HUES6 (cell line): ENCODE data around the gene TOMM5.

ENCODE experiments used
- H3K27ac ChIP-seq: 2 replicates; pipeline ENCODE4 v1.7.0; 2013; ENCODE audit warnings: low read depth, mild to moderate bottlenecking, low read length, inconsistent platforms
- H3K27me3 ChIP-seq: 2 replicates; pipeline ENCODE4 v1.6.1; 2013; ENCODE audit warnings: low read length; ENCODE audit not compliant: control insufficient read depth, insufficient read depth
- H3K36me3 ChIP-seq: 2 replicates; pipeline ENCODE4 v1.6.1; 2013; ENCODE audit warnings: low read length; ENCODE audit not compliant: control insufficient read depth, insufficient read depth
- H3K4me1 ChIP-seq: 2 replicates; pipeline ENCODE4 v1.6.1; 2013; ENCODE audit warnings: low read length; ENCODE audit not compliant: control insufficient read depth, insufficient read depth
- H3K4me3 ChIP-seq: 2 replicates; pipeline ENCODE4 v1.5.1; 2013; ENCODE audit warnings: low read depth, low read length
- H3K9ac ChIP-seq: one replicate; pipeline ENCODE4 v1.6.1; 2013; ENCODE audit warnings: mild to moderate bottlenecking, low read length
- H3K9me3 ChIP-seq: 2 replicates; pipeline ENCODE4 v1.6.1; 2013; ENCODE audit warnings: low read depth, low read length; ENCODE audit not compliant: control insufficient read depth, insufficient read depth

The TOMM5 gene

GRCh38 chr9:37575921-37576721 lies 16.3 kb downstream of the TOMM5 start, which contains the start of gene FBXO10:
FBXO10 (minus strand) TSS chr9:37576380; CDS start chr9:37541768, 34,612 bp downstream.
- H3K9me3 ChIP-seq = no peaks in the 10 kb centered on the region
- H3K4me1 ChIP-seq = peaks cover 37% of the 10 kb centered on the region
- peaks cover 8% of the 10 kb centered on the region; the same call in 1 of the 2 replicates for H3K36me3 ChIP-seq
- peak within 1 kb of the TSS; percentile 81 for H3K9ac ChIP-seq
- H3K27ac ChIP-seq = peak within 1 kb of the TSS; percentile 36; the same call in 1 of the 2 replicates
- peak within 1 kb of the TSS; percentile 92 for H3K4me3 ChIP-seq
- no peaks in the 10 kb centered on the region for H3K27me3 ChIP-seq

DNA sequence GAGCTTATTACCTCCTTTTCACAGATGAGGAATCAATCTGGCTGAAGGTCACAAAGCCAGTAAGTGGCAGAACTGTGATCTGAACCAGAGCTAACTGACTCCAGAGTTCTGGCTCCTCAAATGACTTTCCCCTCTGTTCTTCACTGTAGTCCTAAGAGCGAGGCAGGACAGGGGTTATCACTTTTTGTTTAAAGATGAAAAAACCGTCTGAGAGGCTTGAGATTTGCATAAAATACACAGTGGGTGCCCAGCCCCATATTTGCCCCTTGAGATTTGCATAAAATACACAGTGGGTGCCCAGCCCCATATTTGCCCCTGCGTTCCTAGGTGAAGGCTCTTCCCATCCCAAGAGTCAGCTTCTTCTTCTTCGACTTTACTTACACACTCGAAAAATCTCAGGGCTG lies 16.9 kb downstream of the TOMM5 start:
- Histone ChIP-seq H3K4me1 (peaks cover 37% of the 10 kb centered on the region), H3K9ac (peak overlapping the region; percentile 81), H3K9me3 (no peaks in the 10 kb centered on the region), H3K27ac (peak overlapping the region; percentile 36; the same call in 1 of the 2 replicates), H3K36me3 (0 out of 2 replicates have a peak, but pooled peaks cover 3% of the 10 kb centered on the region), H3K4me3 (peak overlapping the region; percentile 92), H3K27me3 (no peaks in the 10 kb centered on the region)

DNA sequence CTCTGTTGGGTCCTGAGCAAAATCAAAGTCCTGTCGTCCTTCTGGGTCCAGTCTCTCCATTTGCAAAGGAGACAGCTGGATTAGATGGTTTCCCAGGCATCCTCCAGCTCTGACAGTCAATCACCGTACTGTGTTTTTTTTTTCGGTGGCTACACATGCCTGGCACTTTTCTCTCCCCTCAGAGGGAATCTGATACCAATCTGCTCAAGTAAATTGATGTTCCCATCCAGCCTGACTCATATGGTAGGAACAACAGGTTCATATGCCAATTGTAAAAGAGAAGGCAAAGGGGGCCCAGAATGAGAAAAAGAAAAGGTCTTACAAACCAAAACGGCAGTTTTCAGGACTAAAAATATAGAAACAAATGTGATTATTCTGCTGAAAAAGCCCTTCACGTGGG lies 17.4 kb downstream of the TOMM5 start:
- Histone ChIP-seq H3K27ac (no peak overlapping the region), H3K27me3 (no peaks in the 10 kb centered on the region), H3K9me3 (no peaks in the 10 kb centered on the region), H3K4me1 (peaks cover 37% of the 10 kb centered on the region), H3K4me3 (peak overlapping the region; percentile 92), H3K36me3 (0 out of 2 replicates have a peak, but pooled peaks cover 3% of the 10 kb centered on the region), H3K9ac (peak overlapping the region; percentile 81)

DNA sequence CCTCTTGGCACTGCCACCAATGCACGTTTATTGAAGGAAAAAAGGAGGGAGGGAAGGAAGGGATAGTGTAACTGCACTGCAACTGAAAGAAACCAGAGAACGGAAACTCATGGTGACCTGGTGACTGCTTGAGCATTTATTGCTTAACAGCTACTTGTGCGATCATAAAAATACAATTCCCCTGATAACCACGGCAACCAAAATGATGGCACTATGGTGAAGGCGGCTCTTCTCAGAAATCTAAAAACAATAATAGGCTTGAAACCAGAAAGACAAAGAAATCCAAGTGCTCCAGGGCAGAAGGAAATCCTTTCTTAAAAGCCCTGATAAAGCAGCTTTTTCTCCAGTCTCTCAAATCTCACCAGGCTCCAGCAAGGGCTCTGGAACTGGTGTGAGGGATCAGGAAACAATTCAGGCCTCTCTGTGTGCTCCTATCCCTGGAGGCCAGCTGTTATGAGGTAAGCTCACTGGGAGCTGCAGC lies 18.1 kb downstream of the TOMM5 start:
- no peak overlapping the region for H3K9ac ChIP-seq
- H3K9me3 ChIP-seq = no peaks in the 10 kb centered on the region
- peak overlapping the region; percentile 92 for H3K4me3 ChIP-seq
- 0 out of 2 replicates have a peak, but pooled peaks cover 3% of the 10 kb centered on the region for H3K36me3 ChIP-seq
- no peak overlapping the region for H3K27ac ChIP-seq
- no peaks in the 10 kb centered on the region for H3K27me3 ChIP-seq
- peaks cover 37% of the 10 kb centered on the region for H3K4me1 ChIP-seq

DNA sequence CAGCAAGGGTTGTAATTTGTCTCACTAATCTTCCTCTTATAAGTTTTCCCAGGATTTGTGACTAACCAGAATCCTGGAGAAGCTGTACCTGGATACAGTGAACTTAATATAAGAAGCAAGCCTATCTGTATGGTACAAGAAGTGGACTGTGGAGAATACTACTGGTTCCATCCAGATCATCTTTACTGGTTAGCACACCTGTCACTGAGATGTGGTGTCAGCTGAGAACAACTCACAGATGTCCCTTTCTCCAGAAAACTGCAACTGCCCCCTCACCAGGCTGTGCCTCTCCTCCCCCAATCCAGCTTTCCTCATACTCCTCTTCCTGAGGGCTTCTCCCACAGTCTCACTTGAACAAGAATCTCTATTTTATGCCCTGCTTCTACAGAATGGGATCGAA lies 21.1 kb downstream of the TOMM5 start:
- Histone ChIP-seq H3K9ac (no peak overlapping the region), H3K4me1 (peaks cover 31% of the 10 kb centered on the region), H3K4me3 (no peak overlapping the region), H3K9me3 (no peaks in the 10 kb centered on the region), H3K27ac (no peak overlapping the region), H3K36me3 (0 out of 2 replicates have a peak, but pooled peaks cover 3% of the 10 kb centered on the region), H3K27me3 (no peaks in the 10 kb centered on the region)

GRCh38 chr9:37566716-37567115 lies 25.7 kb downstream of the TOMM5 start:
- Histone ChIP-seq H3K27ac (no peak overlapping the region), H3K36me3 (peaks cover 9% of the 10 kb centered on the region), H3K4me3 (no peak overlapping the region), H3K27me3 (no peaks in the 10 kb centered on the region), H3K9ac (no peak overlapping the region), H3K4me1 (no peaks in the 10 kb centered on the region), H3K9me3 (peaks cover 24% of the 10 kb centered on the region)

- H3K27ac ChIP-seq = no peak overlapping the region
- H3K9me3 ChIP-seq = peaks cover 24% of the 10 kb centered on the region
- H3K4me1 ChIP-seq = no peaks in the 10 kb centered on the region
- no peaks in the 10 kb centered on the region for H3K27me3 ChIP-seq
- no peak overlapping the region for H3K9ac ChIP-seq
- peaks cover 9% of the 10 kb centered on the region for H3K36me3 ChIP-seq
- no peak overlapping the region for H3K4me3 ChIP-seq
These were observed 26.5 kb downstream of the TOMM5 start for GRCh38 chr9:37565661-37566618.

DNA sequence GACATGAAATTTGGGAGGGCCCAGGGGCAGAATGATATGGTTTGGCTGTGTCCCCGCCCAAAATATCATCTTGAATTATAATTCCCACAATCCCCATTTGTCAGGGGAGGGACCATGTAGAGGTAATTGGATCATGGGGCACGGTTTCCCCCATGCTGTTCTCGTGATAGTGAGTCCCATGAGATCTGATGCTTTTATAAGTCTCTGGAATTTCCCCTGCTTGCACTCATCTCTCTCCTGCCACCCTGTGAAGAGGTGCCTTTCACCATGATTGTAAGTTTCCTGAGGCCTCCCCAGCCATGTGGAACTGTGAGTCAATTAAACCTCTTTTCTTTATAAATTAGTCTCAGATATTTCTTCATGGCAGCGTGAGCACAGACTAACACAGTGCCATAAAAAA lies 27.5 kb downstream of the TOMM5 start:
- no peaks in the 10 kb centered on the region for H3K27me3 ChIP-seq
- no peak overlapping the region for H3K9ac ChIP-seq
- peaks cover 24% of the 10 kb centered on the region for H3K9me3 ChIP-seq
- H3K4me3 ChIP-seq = no peak overlapping the region
- no peak overlapping the region for H3K27ac ChIP-seq
- H3K4me1 ChIP-seq = 0 out of 2 replicates have a peak, but pooled peaks cover 3% of the 10 kb centered on the region
- H3K36me3 ChIP-seq = peaks cover 9% of the 10 kb centered on the region

DNA sequence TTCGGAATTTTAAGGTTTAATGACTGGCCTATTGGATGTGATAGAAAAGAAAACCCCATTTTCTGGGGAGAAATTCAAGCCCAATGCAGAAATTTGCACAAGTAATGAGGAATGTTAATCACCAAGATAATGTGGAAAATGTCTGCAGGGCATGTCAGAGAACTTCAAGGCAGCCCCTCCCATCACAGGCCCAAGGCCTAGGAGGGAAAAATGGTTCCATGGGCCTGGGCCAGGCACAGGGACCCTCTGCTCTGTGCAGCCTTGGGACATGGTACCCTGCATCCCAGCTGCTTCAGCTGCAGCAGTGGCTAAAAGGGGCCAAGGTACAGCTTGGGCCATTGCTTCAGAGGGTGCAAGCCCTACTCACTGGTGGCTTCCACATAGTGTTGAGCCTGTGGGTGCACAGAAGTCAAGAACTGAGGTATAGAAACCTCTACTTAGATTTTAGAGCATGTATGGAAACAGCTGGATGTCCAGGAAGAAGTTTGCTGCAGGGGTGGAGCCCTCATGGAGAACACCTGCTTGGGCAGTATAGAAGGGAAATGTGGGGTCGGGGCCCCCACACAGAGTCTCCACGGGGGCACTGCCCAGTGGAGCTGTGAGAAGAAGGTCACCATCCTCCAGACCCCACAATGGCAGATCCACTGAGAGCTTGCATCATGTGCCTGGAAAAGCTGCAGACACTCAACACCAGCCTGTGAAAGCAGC lies 28.4 kb downstream of the TOMM5 start:
- Histone ChIP-seq H3K9me3 (peaks cover 24% of the 10 kb centered on the region), H3K27ac (no peak overlapping the region), H3K27me3 (no peaks in the 10 kb centered on the region), H3K36me3 (peaks cover 9% of the 10 kb centered on the region), H3K9ac (no peak overlapping the region), H3K4me1 (peaks cover 10% of the 10 kb centered on the region), H3K4me3 (no peak overlapping the region)

DNA sequence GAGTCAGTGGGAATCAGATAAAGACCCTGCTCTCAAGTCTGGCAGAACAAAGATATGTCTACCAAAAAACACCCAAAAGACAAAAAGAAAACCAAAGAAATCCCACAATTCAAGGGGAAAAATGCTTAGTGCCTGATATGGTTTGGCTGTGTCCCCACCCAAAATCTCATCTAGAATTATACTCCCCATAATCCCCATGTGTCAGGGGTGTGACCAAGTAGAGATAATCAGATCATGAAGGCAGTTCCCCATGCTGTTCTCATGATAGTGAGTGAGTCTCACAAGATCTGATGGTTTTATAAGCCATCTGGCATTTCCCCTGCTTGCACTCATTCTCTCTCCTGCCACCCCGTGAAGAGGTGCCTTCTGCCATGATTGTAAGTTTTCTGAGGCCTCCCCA lies 29.6 kb downstream of the TOMM5 start:
- peaks cover 10% of the 10 kb centered on the region for H3K4me1 ChIP-seq
- no peaks in the 10 kb centered on the region for H3K27me3 ChIP-seq
- peaks cover 9% of the 10 kb centered on the region for H3K36me3 ChIP-seq
- H3K27ac ChIP-seq = no peak overlapping the region
- no peak overlapping the region for H3K9ac ChIP-seq
- no peak overlapping the region for H3K4me3 ChIP-seq
- H3K9me3 ChIP-seq = peaks cover 24% of the 10 kb centered on the region
